HepG2 (cell line): ENCODE data around the gene IGF2BP3. TPM values are rescaled to one million over a fixed set of nuclear protein-coding genes. Genes with fewer than 3 reads are reported as not detected.

Experiments
- ATAC-seq: fragments of 200-7000 bp; cut with Tn5 transposase; 3 replicates; pipeline ENCODE4 v1.9.1; 2020; ENCODE audit warnings: mild to moderate bottlenecking, moderate library complexity
- Bru-seq: library from RNA; stranded (reverse); fragments of 400-500 nt; gene quantifications from one replicate; lab custom pipeline; 2021; lab: Mats Ljungman, UMichigan
- BruChase-seq, 2 experiments: library from RNA; stranded (reverse); fragments of 400-500 nt; gene quantifications; one replicate each; lab custom pipeline; 2021; lab: Mats Ljungman, UMichigan
- BruUV-seq: library from RNA; stranded (reverse); fragments of 400-500 nt; replicated peaks from 2 replicates; lab custom pipeline; 2021; lab: Mats Ljungman, UMichigan
- CTCF ChIA-PET: fragments of 300-600 bp; formaldehyde crosslinking; extraction: SDS; loops from one replicate; lab custom pipeline; 2021; ENCODE audit warnings: low total read pairs, inconsistent platforms, low intra/inter-chr PET ratio; lab: Yijun Ruan, JAX
- POLR2A ChIA-PET: fragments of 350-600 bp; sonication (Branson Sonifier 250); formaldehyde crosslinking; loops from one replicate; lab custom pipeline; 2020; ENCODE audit warnings: antibody characterized with exemption, inconsistent platforms; lab: Yijun Ruan, JAX
- DNase-seq: peaks from one replicate; pipeline ENCODE4 v3.0.0-alpha.2; 2015; ENCODE audit warnings: low spot score
- FAIRE-seq: peaks from 3 replicates; lab custom pipeline; 2011; peaks lifted over from hg19 to GRCh38; lab: Jason Lieb, UNC
- H2AFZ ChIP-seq: one replicate; pipeline ENCODE4 v1.6.1; 2011; ENCODE audit warnings: low read length, inconsistent platforms
- H3K27ac ChIP-seq: fragments of 300-600 bp; 3 replicates; pipeline ENCODE4 v1.8.0; 2011; ENCODE audit warnings: mixed run types, mild to moderate bottlenecking, mixed read lengths, low read length, inconsistent platforms; ENCODE audit not compliant: insufficient read depth; ENCODE audit errors: extremely low read length
- H3K27me3 ChIP-seq, 2 experiments: fragments of 200-600 bp in 1 of 2; 2 replicates in 1 of 2; 3 replicates in 1 of 2; pipeline versions ENCODE4 v1.6.0 to v1.8.0; 2011; ENCODE audit warnings: low read length in 2 of 2, mild to moderate bottlenecking in 2 of 2, moderate library complexity in 2 of 2, inconsistent platforms in 1 of 2; ENCODE audit not compliant: insufficient read depth in 2 of 2, control insufficient read depth in 1 of 2
- H3K36me3 ChIP-seq, 2 experiments: fragments of 200-600 bp in 1 of 2; replicated peaks in 1 of 2; 2 replicates in 1 of 2; 3 replicates in 1 of 2; pipeline versions ENCODE4 v1.5.1 to v1.8.0; 2011; ENCODE audit warnings: low read length in 2 of 2, inconsistent platforms in 1 of 2; ENCODE audit not compliant: insufficient read depth in 2 of 2, control insufficient read depth in 1 of 2
- H3K4me1 ChIP-seq: 2 replicates; pipeline ENCODE4 v1.5.1; 2012; ENCODE audit warnings: low read length, inconsistent platforms; ENCODE audit not compliant: insufficient read depth
- H3K4me2 ChIP-seq: 2 replicates; pipeline ENCODE4 v1.6.0; 2011; ENCODE audit warnings: low read depth, low read length, inconsistent platforms
- H3K4me3 ChIP-seq, 3 experiments: fragments of 200-600 bp in 1 of 3; sonication (generic), shearing (Covaris generic) in 1 of 3; replicated peaks in 1 of 3; 2 replicates each; pipeline ENCODE4 v1.5.1; 2011 to 2016; ENCODE audit warnings: low read length in 3 of 3, inconsistent platforms in 2 of 3, low read depth in 2 of 3, mild to moderate bottlenecking in 2 of 3, control low read depth in 1 of 3, mixed read lengths in 1 of 3; ENCODE audit not compliant: insufficient read depth in 1 of 3
- H3K79me2 ChIP-seq: one replicate; pipeline ENCODE4 v1.6.1; 2011; ENCODE audit warnings: low read length, inconsistent platforms; ENCODE audit not compliant: insufficient read depth
- H3K9ac ChIP-seq: 2 replicates; pipeline ENCODE4 v1.6.0; 2011; ENCODE audit warnings: mild to moderate bottlenecking, low read depth, low read length, inconsistent platforms; ENCODE audit not compliant: insufficient read depth
- H3K9me3 ChIP-seq: 2 replicates; pipeline ENCODE4 v1.5.1; 2012; ENCODE audit warnings: mild to moderate bottlenecking, low read length
- H4K20me1 ChIP-seq: 2 replicates; pipeline ENCODE4 v1.6.0; 2011; ENCODE audit warnings: inconsistent platforms, mild to moderate bottlenecking, low read length, moderate library complexity; ENCODE audit not compliant: insufficient read depth
- GATAD1 ChIP-seq: IDR thresholded peaks from 2 replicates; pipeline ENCODE4 v1.6.1; 2016; ENCODE audit warnings: missing genetic modification reagents, missing compliant biosample characterization
- IRF2 ChIP-seq: IDR thresholded peaks from 2 replicates; pipeline ENCODE4 v1.6.1; 2018; ENCODE audit warnings: missing genetic modification reagents, missing compliant biosample characterization
- JDP2 ChIP-seq: sonication (generic); formaldehyde crosslinking; IDR thresholded peaks from 2 replicates; pipeline ENCODE4 v1.8.1; 2022; ENCODE audit warnings: missing genetic modification reagents, borderline replicate concordance
- TCF12 ChIP-seq, 2 experiments: fragments of 450-650 bp in 1 of 2; sonication (generic) in 1 of 2; formaldehyde crosslinking in 1 of 2; IDR thresholded peaks; 2 replicates each; pipeline versions ENCODE4 v1.6.1 to v1.8.0; 2017 to 2022; ENCODE audit warnings: antibody characterized with exemption in 1 of 2, mild to moderate bottlenecking in 1 of 2, missing genetic modification reagents in 1 of 2, moderate library complexity in 1 of 2
- TSC22D2 ChIP-seq: sonication (generic); formaldehyde crosslinking; IDR thresholded peaks from 2 replicates; pipeline ENCODE4 v1.5.1; 2020; ENCODE audit warnings: missing genetic modification reagents, mild to moderate bottlenecking, borderline replicate concordance
- UBTF ChIP-seq: sonication (generic); formaldehyde crosslinking; IDR thresholded peaks from 2 replicates; pipeline ENCODE4 v1.4.0; 2020; ENCODE audit warnings: mild to moderate bottlenecking, missing genetic modification reagents
- ZBTB1 ChIP-seq: sonication (generic); formaldehyde crosslinking; IDR thresholded peaks from 2 replicates; pipeline ENCODE4 v1.4.0; 2020; ENCODE audit warnings: missing genetic modification reagents, borderline replicate concordance
- ZMYM4 ChIP-seq: sonication (generic); formaldehyde crosslinking; IDR thresholded peaks from 2 replicates; pipeline ENCODE4 v1.8.1; 2023; ENCODE audit warnings: mild to moderate bottlenecking, missing genetic modification reagents
- ZNF17 ChIP-seq: sonication (generic); formaldehyde crosslinking; IDR thresholded peaks from 2 replicates; pipeline ENCODE4 v1.5.0; 2020; ENCODE audit warnings: mild to moderate bottlenecking, missing genetic modification reagents
- ZNF574 ChIP-seq: sonication (generic); formaldehyde crosslinking; IDR thresholded peaks from 2 replicates; pipeline ENCODE4 v1.4.0; 2020; ENCODE audit warnings: missing genetic modification reagents
- ZNF781 ChIP-seq: sonication (generic); formaldehyde crosslinking; IDR thresholded peaks from 2 replicates; pipeline ENCODE4 v1.5.1; 2020; ENCODE audit warnings: borderline replicate concordance, mild to moderate bottlenecking, missing genetic modification reagents; ENCODE audit errors: not compliant biosample characterization
- WGBS: methylation state at CpG from one replicate; pipeline ENCODE4 v1.1.6; 2017; ENCODE audit warnings: low lambda C conversion rate; 5-methylcytosine and 5-hydroxymethylcytosine counted together
- in situ Hi-C: cut with HindIII; loops from 2 replicates; pipeline ENCODE4 v1.10.0; 2017; ENCODE audit warnings: low pct_unique_long_range_greater_than_20kb; ENCODE audit not compliant: extremely low pct_ligation_motif_present
- intact Hi-C: fragments of 100-400 bp; cut with micrococcal nuclease; formaldehyde crosslinking; loops from one replicate; pipeline ENCODE4 v1.10.0; 2022; ENCODE audit not compliant: unreplicated experiment
- long read RNA-seq, 2 experiments: library from RNA in 1 of 2; library from polyadenylated mRNA in 1 of 2; stranded (forward) in 1 of 2; unstranded in 1 of 2; transcript quantifications; one replicate each; pipeline ENCODE4 v2.0.0, GENCODE V29; 2019 to 2022
- polyA minus RNA-seq, 3 experiments: library from RNA; depleted of rRNA, polyadenylated mRNA; stranded (reverse); fragments of >200 nt; gene quantifications; 2 replicates each; pipeline ENCODE4 v1.2.3, GENCODE V29; 2011; ENCODE audit warnings: low replicate concordance in 1 of 3
- polyA plus RNA-seq, 8 experiments: library from polyadenylated mRNA; depleted of rRNA in 3 of 8; stranded (reverse) in 7 of 8; unstranded in 1 of 8; fragments of >200 nt; fragmentation: Illumina TruSeq in 4 of 8; extraction: Trizol in 4 of 8; gene quantifications; 2 replicates each; pipeline versions ENCODE4 v1.2.1 to v1.2.3, GENCODE V29; 2011 to 2016; ENCODE audit warnings: low read depth in 4 of 8, missing spikeins in 1 of 8, mixed read lengths in 1 of 8; ENCODE audit not compliant: insufficient read depth in 1 of 8
- total RNA-seq, 5 experiments: library from RNA; depleted of rRNA; stranded (reverse); fragments of >200 nt; fragmentation: Illumina TruSeq; extraction: Trizol; gene quantifications; 2 replicates each; pipeline ENCODE4 v1.2.3, GENCODE V29; 2016; ENCODE audit warnings: low read depth in 1 of 5

The IGF2BP3 gene
- total RNA-seq (2016; rRNA removed; fragmentation: Illumina TruSeq; extraction: Trizol) (37.7 and 51.2 TPM in 2 replicates), polyA plus RNA-seq (2011; rRNA removed) (33.5 and 39.5 TPM in 2 replicates), polyA minus RNA-seq (2011; rRNA and poly(A)+ RNA removed; ENCODE audit: low replicate concordance) (53.1 and 80.7 TPM in 2 replicates), Bru-seq, nascent RNA (percentile 92 among the genes with signal in this experiment), BruChase-seq, experiment 1, labeled RNA remaining after a 6-hour chase (percentile 94 among the genes with signal in this experiment), BruChase-seq, experiment 2, labeled RNA remaining after a 2-hour chase (percentile 96 among the genes with signal in this experiment)
- total RNA-seq (2016; cell fraction: cytosol; rRNA removed; fragmentation: Illumina TruSeq; extraction: Trizol; ENCODE audit: low read depth) = 71.8 and 87.5 TPM in 2 replicates
- 37.5 and 48.2 TPM in 2 replicates for total RNA-seq (2016; cell fraction: insoluble cytoplasmic fraction; rRNA removed; fragmentation: Illumina TruSeq; extraction: Trizol)
- 36.5 and 37.4 TPM in 2 replicates for total RNA-seq (2016; cell fraction: membrane; rRNA removed; fragmentation: Illumina TruSeq; extraction: Trizol)
- 54.6 and 65.1 TPM in 2 replicates for total RNA-seq (2016; cell fraction: nucleus; rRNA removed; fragmentation: Illumina TruSeq; extraction: Trizol)
- 28.4 and 31.3 TPM in 2 replicates for polyA plus RNA-seq (2011; cell fraction: cytosol; rRNA removed)
- polyA plus RNA-seq (2011; cell fraction: nucleus; rRNA removed) = 39.8 and 40.6 TPM in 2 replicates
- 30.9 and 39.1 TPM in 2 replicates for polyA plus RNA-seq (2012)
- polyA plus RNA-seq (2016; cell fraction: cytosol; fragmentation: Illumina TruSeq; extraction: Trizol; ENCODE audit: low read depth) = 4.7 and 5.5 TPM in 2 replicates
- 55.0 and 58.1 TPM in 2 replicates for polyA plus RNA-seq (2016; cell fraction: insoluble cytoplasmic fraction; fragmentation: Illumina TruSeq; extraction: Trizol; ENCODE audit: low read depth)
- 15.7 and 16.9 TPM in 2 replicates for polyA plus RNA-seq (2016; cell fraction: membrane; fragmentation: Illumina TruSeq; extraction: Trizol; ENCODE audit: low read depth)
- polyA plus RNA-seq (2016; cell fraction: nucleus; fragmentation: Illumina TruSeq; extraction: Trizol; ENCODE audit: insufficient read depth, low read depth) = 65.0 and 67.9 TPM in 2 replicates
- 52.8 and 73.7 TPM in 2 replicates for polyA minus RNA-seq (2011; cell fraction: cytosol; rRNA and poly(A)+ RNA removed)
- polyA minus RNA-seq (2011; cell fraction: nucleus; rRNA and poly(A)+ RNA removed) = 108 and 117 TPM in 2 replicates
- long read RNA-seq, experiment 1, full-length matches to known transcripts = 7 of 21 reads
- long read RNA-seq, experiment 1, partial matches to known transcripts = 6 of 21 reads
- long read RNA-seq, experiment 1, other reads (novel, unspliced or antisense) = 8 of 21 reads
- long read RNA-seq, experiment 2, partial matches to known transcripts = 0 of 38 reads
- long read RNA-seq, experiment 2, other reads (novel, unspliced or antisense) = 38 of 38 reads

- FAIRE-seq (peak; percentile 82), DNase-seq (peak; percentile 91), ATAC-seq (peak; percentile 0)
- peak within 1 kb of the TSS; percentile 94 for H3K4me2 ChIP-seq
- H3K36me3 ChIP-seq = no peaks in the 10 kb centered on the region
- no peak within 1 kb of the TSS for H2AFZ ChIP-seq
- intact Hi-C loops (loop anchor here (5.0 to 10.0 kb wide), 2 partner anchors 286 to 458 kb away; partner anchors contain the start of genes HYCC1 and NUP42), in situ Hi-C loops (no loop called here)
- ChIA-PET CTCF (no interaction called here), POLR2A (interaction anchor here (0.6 to 1.1 kb wide), 4 partner anchors 61 to 176 kb away, joined by 3 to 4 read pairs (median 3); no protein-coding TSS in a partner anchor)
- H4K20me1 ChIP-seq = 0 out of 2 replicates have a peak, but pooled peaks cover 4% of the 10 kb centered on the region
- H3K4me1 ChIP-seq = peaks cover 25% of the 10 kb centered on the region
- no TSS peak for BruUV-seq
- peaks cover 74% of the 10 kb centered on the region for H3K79me2 ChIP-seq
- peak within 1 kb of the TSS; percentile 94 for H3K9ac ChIP-seq
- H3K9me3 ChIP-seq = no peaks in the 10 kb centered on the region
- WGBS = 1% methylated on average over 31 of the region's 34 CpGs
- peak within 1 kb of the TSS; percentile 86 to 93 (median 91) for H3K4me3 ChIP-seq
- no peaks in the 10 kb centered on the region; a peak in 1 of 5 replicates for H3K27me3 ChIP-seq
- H3K27ac ChIP-seq = peak within 1 kb of the TSS; percentile 96
- TF ChIP-seq TSC22D2 (CRISPR knock-in tag) (no peak), TCF12 (IDR thresholded peaks at IDR 0.05) (no peak), TCF12 (CRISPR knock-in tag; IDR thresholded peaks at IDR 0.05) (no peak; the same call in 1 of the 2 replicates), ZNF574 (CRISPR knock-in tag) (peak; percentile 42; the same call in 1 of the 2 replicates), ZNF17 (CRISPR knock-in tag) (no peak), UBTF (CRISPR knock-in tag) (peak; percentile 32), ZMYM4 (CRISPR knock-in tag) (peak; percentile 13; the same call in 1 of the 2 replicates), JDP2 (no peak), ZBTB1 (CRISPR knock-in tag) (no peak), ZNF781 (CRISPR knock-in tag) (peak; percentile 39), GATAD1 (0 out of 2 replicates have a peak, but pooled peaks have one; percentile 5), IRF2 (CRISPR knock-in tag) (0 out of 2 replicates have a peak, but pooled peaks have one; percentile 22)
Measured at GRCh38 chr7:23470330-23471105, at the start of gene IGF2BP3. Gene IGF2BP3, minus strand, starts transcription at chr7:23470491. Its CDS starts 381 bp downstream, at chr7:23470110.
